Measurements from ENCODE around the gene C6orf47.

C6orf47 gene

GRCh38 chr6:31614075-31614619, 46.4 kb downstream of the C6orf47 start:
- H3K4me1 ChIP-seq (ENCODE audit: insufficient read depth, low read length), result no peaks in the 10 kb centered on the region
- no peaks in the 10 kb centered on the region for H3K27me3 ChIP-seq (ENCODE audit: control insufficient read depth in 1 of 2, insufficient read depth in 2 of 2, low read length in 2 of 2)
- no peak overlapping the region for H3K9ac ChIP-seq (ENCODE audit: low read length)
- no peaks in the 10 kb centered on the region for H3K9me3 ChIP-seq (ENCODE audit: low read length)
- H3K27ac ChIP-seq (ENCODE audit: low read depth, low read length), result no peak overlapping the region
- no peak overlapping the region for H3K4me3 ChIP-seq (ENCODE audit: low read depth in 1 of 2, low read length in 2 of 2)
- no peaks in the 10 kb centered on the region for H3K36me3 ChIP-seq (ENCODE audit: insufficient read depth, low read length)

DNA sequence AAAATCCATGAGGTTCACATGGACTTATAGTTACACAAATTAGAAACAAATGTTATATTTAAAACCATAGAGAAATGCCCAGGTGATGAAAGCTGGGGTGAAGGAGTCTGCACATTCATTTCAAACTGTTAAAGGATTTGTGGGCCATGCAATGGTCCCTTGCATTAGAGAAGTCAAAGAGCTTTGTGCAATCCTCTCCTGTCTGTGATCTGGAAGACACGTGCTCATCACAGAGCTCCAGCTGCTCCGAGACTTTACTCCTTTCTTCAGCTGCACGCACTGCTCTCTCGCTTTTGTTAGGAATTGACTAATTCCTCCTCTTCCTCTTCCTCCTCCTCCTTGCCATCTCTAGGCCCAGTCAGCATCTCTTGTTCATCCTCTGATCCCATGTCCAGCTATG, 49.6 kb downstream of the C6orf47 start:
- Histone ChIP-seq H3K27me3 (ENCODE audit: control insufficient read depth in 1 of 2, insufficient read depth in 2 of 2, low read length in 2 of 2) (no peaks in the 10 kb centered on the region), H3K27ac (ENCODE audit: low read depth, low read length) (no peak overlapping the region), H3K9me3 (ENCODE audit: low read length) (no peaks in the 10 kb centered on the region), H3K9ac (ENCODE audit: low read length) (no peak overlapping the region), H3K4me3 (ENCODE audit: low read depth in 1 of 2, low read length in 2 of 2) (no peak overlapping the region), H3K4me1 (ENCODE audit: insufficient read depth, low read length) (no peaks in the 10 kb centered on the region), H3K36me3 (ENCODE audit: insufficient read depth, low read length) (no peaks in the 10 kb centered on the region)

DNA sequence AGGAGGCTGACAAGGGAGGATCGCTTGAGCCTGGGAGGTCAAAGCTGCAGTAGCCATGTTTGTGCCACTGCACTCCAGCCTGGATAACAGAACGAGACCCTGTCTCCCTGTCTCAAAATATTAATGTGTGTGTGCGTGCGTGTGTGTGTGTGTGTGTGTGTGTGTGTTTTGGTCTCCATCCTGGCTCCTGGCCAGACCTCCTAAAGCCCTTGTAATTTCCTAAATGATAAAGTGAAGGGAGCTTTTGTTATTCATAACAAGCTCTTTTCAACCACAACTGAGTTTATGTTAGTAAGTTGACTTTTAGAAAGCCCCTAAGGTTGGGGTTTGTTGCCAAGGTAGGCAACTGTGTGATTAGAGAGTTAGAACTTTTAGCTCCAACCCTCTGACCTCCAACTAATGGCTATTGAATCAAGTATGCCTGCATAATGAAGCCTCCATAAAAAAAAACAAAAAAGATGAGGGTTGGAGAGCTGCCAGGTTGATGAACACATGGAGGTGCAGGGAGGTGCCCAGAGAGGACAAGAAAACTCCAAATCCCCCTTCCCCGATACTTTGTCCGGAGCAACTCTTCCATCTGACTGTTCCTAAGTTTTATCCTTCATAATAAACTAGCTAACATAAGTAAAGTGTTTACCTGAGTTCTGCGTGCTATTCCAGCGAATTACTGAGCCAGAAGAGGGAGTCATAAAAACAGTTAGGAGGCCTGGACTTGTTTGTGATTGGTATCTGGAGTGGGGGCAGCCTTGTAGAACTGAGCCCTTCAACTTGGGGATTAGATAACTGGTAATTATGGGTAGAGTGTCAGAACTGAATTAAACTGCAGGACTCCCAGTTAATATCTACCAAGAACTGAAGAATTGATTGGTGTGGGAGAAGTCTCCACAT, 50.8 kb downstream of the C6orf47 start:
- H3K9me3 ChIP-seq (ENCODE audit: low read length), result no peaks in the 10 kb centered on the region
- H3K36me3 ChIP-seq (ENCODE audit: insufficient read depth, low read length), result no peaks in the 10 kb centered on the region
- H3K27ac ChIP-seq (ENCODE audit: low read depth, low read length), result no peak overlapping the region
- no peaks in the 10 kb centered on the region for H3K27me3 ChIP-seq (ENCODE audit: control insufficient read depth in 1 of 2, insufficient read depth in 2 of 2, low read length in 2 of 2)
- no peaks in the 10 kb centered on the region for H3K4me1 ChIP-seq (ENCODE audit: insufficient read depth, low read length)
- no peak overlapping the region for H3K9ac ChIP-seq (ENCODE audit: low read length)
- no peak overlapping the region for H3K4me3 ChIP-seq (ENCODE audit: low read depth in 1 of 2, low read length in 2 of 2)

Data from muscle layer of colon (tissue), 2 donors.